ENCODE data around the gene CRLF1.
A peak's percentile ranks its signal among the peaks of the same experiment; 100 is the strongest.

Gene CRLF1

DNA sequence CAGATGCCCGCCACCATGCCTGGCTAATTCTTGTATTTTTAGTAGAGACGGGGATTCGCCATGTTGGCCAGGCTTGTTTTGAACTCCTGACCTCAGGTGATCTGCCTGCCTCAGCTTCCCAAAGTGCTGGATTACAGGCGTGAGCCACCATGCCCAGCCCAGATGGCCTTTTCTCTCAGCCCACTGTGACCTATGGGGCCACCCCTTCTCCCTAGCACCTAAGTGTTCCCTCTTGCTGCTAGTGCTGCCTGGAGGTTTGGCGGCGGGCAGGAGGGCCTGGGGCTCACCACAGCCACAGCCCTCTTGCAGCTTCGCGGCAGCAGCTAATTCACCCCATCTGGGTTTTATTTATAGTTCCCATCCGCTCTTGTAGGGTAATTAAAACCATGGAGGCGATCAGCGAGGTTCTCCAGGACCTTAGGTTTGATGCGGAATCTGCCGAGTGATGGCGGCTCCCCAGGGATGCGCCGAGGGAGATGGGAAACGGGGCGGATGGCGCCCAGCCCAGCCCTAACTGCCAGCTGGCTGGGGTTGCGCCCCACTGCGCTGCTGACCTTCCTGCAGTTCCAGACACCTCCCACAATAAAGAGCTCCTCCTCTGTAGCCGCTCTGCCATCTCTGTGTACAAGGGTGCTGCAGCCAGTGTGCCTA is 14.7 kb downstream of the CRLF1 start:
- TF ChIP-seq, protein P1, sequence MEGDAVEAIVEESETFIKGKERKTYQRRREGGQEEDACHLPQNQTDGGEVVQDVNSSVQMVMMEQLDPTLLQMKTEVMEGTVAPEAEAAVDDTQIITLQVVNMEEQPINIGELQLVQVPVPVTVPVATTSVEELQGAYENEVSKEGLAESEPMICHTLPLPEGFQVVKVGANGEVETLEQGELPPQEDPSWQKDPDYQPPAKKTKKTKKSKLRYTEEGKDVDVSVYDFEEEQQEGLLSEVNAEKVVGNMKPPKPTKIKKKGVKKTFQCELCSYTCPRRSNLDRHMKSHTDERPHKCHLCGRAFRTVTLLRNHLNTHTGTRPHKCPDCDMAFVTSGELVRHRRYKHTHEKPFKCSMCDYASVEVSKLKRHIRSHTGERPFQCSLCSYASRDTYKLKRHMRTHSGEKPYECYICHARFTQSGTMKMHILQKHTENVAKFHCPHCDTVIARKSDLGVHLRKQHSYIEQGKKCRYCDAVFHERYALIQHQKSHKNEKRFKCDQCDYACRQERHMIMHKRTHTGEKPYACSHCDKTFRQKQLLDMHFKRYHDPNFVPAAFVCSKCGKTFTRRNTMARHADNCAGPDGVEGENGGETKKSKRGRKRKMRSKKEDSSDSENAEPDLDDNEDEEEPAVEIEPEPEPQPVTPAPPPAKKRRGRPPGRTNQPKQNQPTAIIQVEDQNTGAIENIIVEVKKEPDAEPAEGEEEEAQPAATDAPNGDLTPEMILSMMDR (IDR thresholded peaks at IDR 0.05; ENCODE audit: low read depth, low read length): no peak
- H3K9me3 ChIP-seq: no peaks in the 10 kb centered on the region
- H3K27me3 ChIP-seq: no peaks in the 10 kb centered on the region
- peak overlapping the region; percentile 19 for H3K4me3 ChIP-seq (ENCODE audit: low read depth, low read length)
- no peaks in the 10 kb centered on the region for H3K36me3 ChIP-seq
- DNase-seq: peak; percentile 83
- H3K4me1 ChIP-seq: peaks cover 12% of the 10 kb centered on the region

DNA sequence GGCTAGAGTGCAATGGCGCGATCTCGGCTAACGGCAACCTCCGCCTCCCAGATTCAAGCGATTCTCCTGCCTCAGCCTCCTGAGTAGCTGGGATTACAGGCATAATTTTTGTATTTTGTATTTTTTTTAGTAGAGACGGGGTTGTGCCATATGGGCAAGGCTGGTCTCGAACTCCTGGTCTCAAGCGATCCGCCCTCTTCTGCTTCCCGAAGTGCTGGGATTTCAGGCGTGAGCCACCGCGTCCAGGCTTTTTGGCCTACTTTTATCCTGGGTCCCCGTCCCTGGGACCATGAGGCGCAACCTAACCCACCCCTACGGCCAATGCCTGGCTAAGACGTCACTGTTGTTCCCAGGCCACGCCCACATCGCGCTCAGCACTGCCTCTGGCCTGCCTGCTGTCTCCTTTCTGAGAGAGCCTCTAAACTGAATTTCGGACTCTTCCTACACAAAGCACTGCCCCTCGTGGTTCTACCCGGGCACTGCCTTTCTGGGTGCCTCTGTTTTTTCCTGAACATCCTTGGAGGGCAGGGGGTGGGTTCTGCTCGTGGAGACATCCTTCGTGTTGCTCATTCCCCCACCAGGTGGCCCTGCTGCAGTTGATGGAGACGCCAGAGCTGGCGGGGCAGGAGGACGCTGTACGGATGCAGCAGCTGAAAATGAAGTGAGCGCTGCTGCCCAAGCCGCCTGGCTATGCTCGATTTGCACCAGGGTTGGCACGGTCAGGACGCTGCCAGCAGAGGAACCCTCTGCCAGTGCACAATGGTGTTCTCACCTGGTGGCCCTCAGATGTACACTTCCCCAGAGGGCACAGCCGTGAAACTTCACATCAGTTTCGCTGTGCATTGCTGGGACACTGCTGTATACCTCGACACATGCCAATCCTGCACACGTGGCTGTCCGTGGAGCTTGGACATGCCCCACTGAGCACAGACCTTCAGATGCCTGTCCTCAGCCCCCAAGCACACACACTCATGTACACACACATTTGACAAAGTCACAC is 16.0 kb downstream of the CRLF1 start:
- Histone ChIP-seq H3K4me1 (peaks cover 8% of the 10 kb centered on the region), H3K27me3 (no peaks in the 10 kb centered on the region), H3K4me3 (ENCODE audit: low read depth, low read length) (peak overlapping the region; percentile 86), H3K36me3 (no peaks in the 10 kb centered on the region), H3K9me3 (no peaks in the 10 kb centered on the region)
- DNase-seq: peak; percentile 98
- TF ChIP-seq, protein P1 (IDR thresholded peaks at IDR 0.05; ENCODE audit: low read depth, low read length): peak; percentile 85

DNA sequence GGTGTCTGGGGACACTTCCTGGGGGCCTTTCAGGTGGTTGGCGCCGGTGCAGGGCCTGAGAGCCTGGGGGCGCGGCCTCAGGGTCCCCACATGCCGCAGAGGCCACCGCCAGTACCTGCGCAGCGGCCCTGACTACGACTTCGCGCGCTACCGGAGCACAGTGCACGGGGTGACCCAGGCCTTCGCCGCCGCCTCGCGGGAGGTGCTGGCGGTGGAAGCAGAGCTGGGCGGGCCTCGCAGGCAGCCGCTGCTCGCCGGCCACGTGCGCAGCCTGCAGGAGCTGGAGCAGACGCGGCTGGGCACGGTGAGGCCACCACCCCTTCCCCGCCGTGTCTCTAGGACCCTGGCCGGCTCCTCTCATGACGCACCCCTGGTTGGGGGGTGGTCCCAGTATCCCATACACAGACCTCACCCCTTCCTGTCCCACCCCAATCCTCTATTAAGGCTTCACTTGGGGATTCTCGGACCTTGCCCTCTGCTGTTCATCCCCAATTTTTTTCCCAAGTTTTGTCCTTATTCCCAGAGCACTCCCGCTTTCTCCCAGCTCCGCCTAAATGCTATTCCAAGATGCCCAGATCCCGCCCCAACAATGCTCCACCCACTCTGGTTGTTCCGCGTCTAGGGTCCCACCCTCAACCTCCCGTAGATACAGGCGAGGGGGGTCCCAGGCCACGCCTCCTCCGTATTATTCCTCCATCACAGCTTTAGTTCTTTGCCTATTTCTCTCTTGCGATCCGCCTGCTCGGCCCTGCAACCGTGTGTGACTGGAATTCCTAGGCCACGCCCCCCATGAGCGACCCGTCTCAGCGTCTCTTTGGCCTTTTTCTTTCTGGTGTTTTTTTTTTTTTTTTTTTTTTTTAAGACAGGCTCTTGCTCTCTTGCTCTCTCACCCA is 17.0 kb downstream of the CRLF1 start:
- DNase-seq: peak; percentile 93
- Histone ChIP-seq H3K36me3 (no peaks in the 10 kb centered on the region), H3K4me1 (peaks cover 4% of the 10 kb centered on the region), H3K9me3 (no peaks in the 10 kb centered on the region), H3K4me3 (ENCODE audit: low read depth, low read length) (peak overlapping the region; percentile 86), H3K27me3 (no peaks in the 10 kb centered on the region)
- TF ChIP-seq, protein P1 (IDR thresholded peaks at IDR 0.05; ENCODE audit: low read depth, low read length): peak; percentile 9; the same call in 1 of the 2 replicates

DNA sequence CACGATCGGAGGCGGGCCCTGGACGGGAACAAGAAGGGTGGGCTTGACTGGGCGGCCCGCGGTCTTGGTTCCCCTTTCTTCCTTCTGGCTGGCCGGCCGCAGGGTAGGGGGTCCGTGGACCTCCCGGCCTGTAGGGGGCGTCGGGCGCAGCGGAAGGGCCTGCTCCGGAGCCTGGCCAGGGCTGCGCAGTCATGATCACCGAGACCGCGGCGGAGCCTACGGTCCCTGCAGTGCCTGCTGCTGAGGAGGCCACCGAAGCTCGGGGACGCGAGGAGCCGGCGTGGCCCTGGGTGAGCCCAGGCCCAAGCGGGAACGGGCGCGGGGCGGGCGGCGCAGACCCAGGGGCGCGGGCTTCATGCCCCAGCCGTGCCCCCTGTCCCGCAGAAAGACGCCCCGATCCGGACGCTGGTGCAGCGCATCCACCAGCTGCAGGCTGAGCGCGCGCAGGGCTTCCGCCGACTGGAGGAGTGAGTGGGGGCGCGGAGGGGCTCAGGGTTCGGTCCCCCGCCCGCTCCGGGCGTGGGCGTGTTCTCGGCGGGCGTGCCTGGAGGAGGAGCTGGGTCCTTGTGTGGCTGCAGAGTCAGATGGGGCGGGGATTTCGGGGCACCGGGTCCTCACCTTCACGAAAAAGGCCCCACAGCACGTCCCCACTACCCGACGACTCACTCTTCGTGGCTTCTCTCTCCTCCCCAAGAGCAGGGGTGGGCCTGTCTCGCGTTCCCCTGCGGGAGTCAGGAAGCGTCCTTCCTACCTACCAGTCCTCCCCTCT is 17.8 kb downstream of the CRLF1 start, which contains the start of gene REX1BD:
Gene REX1BD (plus strand): TSS at position 188 of the 769 bp plus-strand sequence. CDS start 4 bp downstream, at position 192.
- DNase-seq: peak; percentile 92
- Histone ChIP-seq H3K4me1 (peaks cover 4% of the 10 kb centered on the region), H3K4me3 (ENCODE audit: low read depth, low read length) (peak within 1 kb of the TSS; percentile 86), H3K36me3 (no peaks in the 10 kb centered on the region), H3K9me3 (no peaks in the 10 kb centered on the region), H3K27me3 (no peaks in the 10 kb centered on the region)
- TF ChIP-seq, protein P1 (IDR thresholded peaks at IDR 0.05; ENCODE audit: low read depth, low read length): peak; percentile 85

DNA sequence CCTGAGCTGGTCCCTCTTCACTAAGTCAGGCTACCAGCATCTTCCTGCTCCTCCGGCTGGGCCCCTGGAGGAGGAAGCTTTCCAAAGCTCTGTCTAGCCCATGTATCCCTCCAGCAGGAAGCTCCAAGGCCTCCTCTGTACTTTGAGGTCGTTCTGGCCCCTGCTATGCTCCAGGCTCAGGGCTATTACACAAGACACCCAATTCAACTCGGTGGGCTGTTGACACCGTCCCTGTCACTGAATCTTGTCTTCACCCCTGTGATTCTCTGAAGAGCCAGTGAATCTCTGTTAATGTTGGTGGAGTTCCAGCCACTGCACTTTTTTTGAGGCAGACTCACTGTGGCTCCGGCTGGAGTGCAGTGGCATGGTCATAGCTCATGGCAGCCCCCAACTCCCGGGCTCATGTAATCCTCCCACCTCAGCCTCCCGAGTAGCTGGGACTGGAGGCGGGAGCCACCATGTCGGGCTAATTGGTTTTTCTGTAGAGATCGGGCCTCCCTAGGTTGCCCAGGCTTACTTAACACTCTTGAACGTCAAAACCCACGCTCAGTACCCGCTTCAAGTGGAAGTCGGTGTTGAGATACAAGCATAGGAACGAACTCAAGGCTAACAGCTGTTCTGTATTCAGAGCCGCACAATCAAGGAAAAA is 18.5 kb downstream of the CRLF1 start:
- TF ChIP-seq, protein P1 (IDR thresholded peaks at IDR 0.05; ENCODE audit: low read depth, low read length): no peak
- peaks cover 4% of the 10 kb centered on the region for H3K4me1 ChIP-seq
- H3K9me3 ChIP-seq: no peaks in the 10 kb centered on the region
- H3K27me3 ChIP-seq: no peaks in the 10 kb centered on the region
- no peaks in the 10 kb centered on the region for H3K36me3 ChIP-seq
- peak overlapping the region; percentile 86 for H3K4me3 ChIP-seq (ENCODE audit: low read depth, low read length)
- no peak for DNase-seq
